ENCODE results near the gene TMEM38B.
"Not testable (repeated sequence)": the region's sequence is repeated elsewhere in the genome, so short reads cannot be mapped to it uniquely, and the experiment has no call there.

The TMEM38B gene

DNA sequence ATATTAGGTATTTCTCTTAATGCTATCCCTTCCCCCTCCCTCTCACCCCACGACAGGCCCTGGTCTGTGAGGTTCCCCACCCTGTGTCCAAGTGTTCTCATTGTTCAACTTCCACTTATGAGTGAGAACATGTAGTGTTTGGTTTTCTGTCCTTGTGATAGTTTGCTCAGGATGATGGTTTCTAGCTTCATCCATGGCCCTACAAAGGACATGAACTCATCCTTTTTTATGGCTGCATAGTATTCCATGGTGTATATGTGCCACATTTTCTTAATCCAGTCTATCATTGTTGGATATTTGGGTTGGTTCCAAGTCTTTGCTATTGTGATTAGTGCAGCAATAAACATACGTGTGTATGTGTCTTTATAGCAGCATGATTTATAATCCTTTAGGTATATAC lies 37.1 kb downstream of the TMEM38B start:
- H3K9me3 ChIP-seq (ENCODE audit: control insufficient read depth, insufficient read depth, low read length); H3K4me3 ChIP-seq (ENCODE audit: low read depth, low read length); H3K4me1 ChIP-seq (ENCODE audit: control insufficient read depth, insufficient read depth, low read length); H3K27me3 ChIP-seq (ENCODE audit: control insufficient read depth, insufficient read depth, low read length); H3K36me3 ChIP-seq (ENCODE audit: control insufficient read depth, insufficient read depth, low read length); H3K9ac ChIP-seq (ENCODE audit: low read depth, low read length): not testable (repeated sequence)

DNA sequence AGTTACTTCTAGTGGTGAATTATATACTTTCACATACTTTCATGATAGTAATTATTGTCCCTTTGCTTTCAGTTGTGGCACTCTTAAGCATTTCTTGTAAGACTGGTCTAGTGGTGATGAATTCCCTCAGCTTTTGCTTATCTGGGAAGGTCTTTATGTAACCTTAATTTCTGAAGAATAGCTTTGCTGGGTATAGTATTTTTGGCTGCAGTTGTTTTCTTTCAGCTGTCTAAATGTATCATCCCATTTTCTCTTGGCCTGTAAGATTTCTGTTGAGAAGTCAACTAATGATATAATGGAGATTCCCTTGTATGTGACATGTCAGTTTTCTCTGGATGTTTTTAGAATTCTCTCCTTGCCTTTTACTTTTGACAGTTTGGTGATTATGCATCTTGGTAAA lies 41.0 kb downstream of the TMEM38B start:
- Histone ChIP-seq H3K4me1 (ENCODE audit: control insufficient read depth, insufficient read depth, low read length) (no peaks in the 10 kb centered on the region), H3K27me3 (ENCODE audit: control insufficient read depth, insufficient read depth, low read length) (no peaks in the 10 kb centered on the region), H3K9ac (ENCODE audit: low read depth, low read length) (no peak overlapping the region), H3K36me3 (ENCODE audit: control insufficient read depth, insufficient read depth, low read length) (no peaks in the 10 kb centered on the region), H3K9me3 (ENCODE audit: control insufficient read depth, insufficient read depth, low read length) (peaks cover 2% of the 10 kb centered on the region), H3K4me3 (ENCODE audit: low read depth, low read length) (no peak overlapping the region)

DNA sequence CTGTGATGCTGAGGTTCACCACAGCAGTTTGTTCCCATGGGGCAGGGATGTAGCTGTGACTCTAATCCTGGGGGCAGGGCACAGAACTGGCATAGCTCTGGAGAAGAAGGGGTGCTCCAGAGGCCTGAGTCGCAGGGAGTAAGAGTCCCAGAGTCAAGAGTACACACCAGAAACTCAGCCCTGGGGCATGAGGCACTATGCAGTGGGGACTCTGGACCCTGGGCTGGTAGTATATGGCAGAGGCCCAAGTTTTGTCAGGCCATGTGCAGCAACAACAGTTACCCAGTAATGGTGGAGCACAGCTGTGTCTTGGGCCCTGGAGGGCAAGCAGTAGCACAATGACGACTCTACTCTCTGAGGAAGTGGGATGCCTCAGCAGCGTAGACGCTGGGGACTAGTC lies 42.9 kb downstream of the TMEM38B start:
- H3K36me3 ChIP-seq (ENCODE audit: control insufficient read depth, insufficient read depth, low read length) = no peaks in the 10 kb centered on the region
- no peaks in the 10 kb centered on the region for H3K27me3 ChIP-seq (ENCODE audit: control insufficient read depth, insufficient read depth, low read length)
- no peaks in the 10 kb centered on the region for H3K4me1 ChIP-seq (ENCODE audit: control insufficient read depth, insufficient read depth, low read length)
- peaks cover 2% of the 10 kb centered on the region for H3K9me3 ChIP-seq (ENCODE audit: control insufficient read depth, insufficient read depth, low read length)
- no peak overlapping the region for H3K4me3 ChIP-seq (ENCODE audit: low read depth, low read length)
- no peak overlapping the region for H3K9ac ChIP-seq (ENCODE audit: low read depth, low read length)

DNA sequence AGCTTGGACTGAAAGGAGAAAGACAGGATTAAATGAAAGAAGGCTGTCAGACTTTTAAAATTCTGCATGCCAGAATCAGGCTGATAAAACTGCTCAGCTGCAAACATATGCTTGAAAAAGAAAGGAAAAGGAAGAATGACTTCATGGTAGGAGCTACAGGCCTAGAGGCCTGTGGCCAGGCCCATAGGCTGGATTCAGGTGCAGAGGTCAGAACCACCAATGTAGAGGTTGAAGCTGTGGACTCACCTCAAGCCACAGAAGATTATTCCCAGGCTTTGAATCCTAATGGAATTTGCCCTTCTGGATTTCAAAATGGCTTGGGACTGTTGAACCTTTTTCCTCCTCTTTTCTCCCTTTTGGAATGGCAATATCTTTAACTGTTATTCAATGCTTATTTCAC lies 47.7 kb downstream of the TMEM38B start:
- Histone ChIP-seq H3K9ac (ENCODE audit: low read depth, low read length) (no peak overlapping the region), H3K4me3 (ENCODE audit: low read depth, low read length) (no peak overlapping the region), H3K36me3 (ENCODE audit: control insufficient read depth, insufficient read depth, low read length) (no peaks in the 10 kb centered on the region), H3K4me1 (ENCODE audit: control insufficient read depth, insufficient read depth, low read length) (no peaks in the 10 kb centered on the region), H3K9me3 (ENCODE audit: control insufficient read depth, insufficient read depth, low read length) (no peaks in the 10 kb centered on the region), H3K27me3 (ENCODE audit: control insufficient read depth, insufficient read depth, low read length) (no peaks in the 10 kb centered on the region)

DNA sequence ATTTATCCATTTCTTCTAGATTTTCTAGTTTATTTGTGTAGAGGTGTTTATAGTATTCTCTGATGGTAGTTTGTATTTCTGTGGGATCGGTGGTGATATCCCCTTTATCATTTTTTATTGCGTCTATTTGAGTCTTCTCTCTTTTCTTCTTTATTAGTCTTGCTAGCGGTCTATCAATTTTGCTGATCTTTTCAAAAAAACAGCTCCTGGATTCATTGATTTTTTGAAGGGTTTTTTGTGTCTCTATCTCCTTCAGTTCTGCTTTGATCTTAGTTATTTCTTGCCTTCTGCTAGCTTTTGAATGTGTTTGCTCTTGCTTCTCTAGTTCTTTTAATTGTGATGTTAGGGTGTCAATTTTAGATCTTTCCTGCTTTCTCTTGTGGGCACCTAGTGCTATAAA lies 53.0 kb downstream of the TMEM38B start:
- not testable (repeated sequence) for H3K36me3 ChIP-seq (ENCODE audit: control insufficient read depth, insufficient read depth, low read length); H3K9me3 ChIP-seq (ENCODE audit: control insufficient read depth, insufficient read depth, low read length); H3K27me3 ChIP-seq (ENCODE audit: control insufficient read depth, insufficient read depth, low read length); H3K4me1 ChIP-seq (ENCODE audit: control insufficient read depth, insufficient read depth, low read length); H3K9ac ChIP-seq (ENCODE audit: low read depth, low read length); H3K4me3 ChIP-seq (ENCODE audit: low read depth, low read length)

DNA sequence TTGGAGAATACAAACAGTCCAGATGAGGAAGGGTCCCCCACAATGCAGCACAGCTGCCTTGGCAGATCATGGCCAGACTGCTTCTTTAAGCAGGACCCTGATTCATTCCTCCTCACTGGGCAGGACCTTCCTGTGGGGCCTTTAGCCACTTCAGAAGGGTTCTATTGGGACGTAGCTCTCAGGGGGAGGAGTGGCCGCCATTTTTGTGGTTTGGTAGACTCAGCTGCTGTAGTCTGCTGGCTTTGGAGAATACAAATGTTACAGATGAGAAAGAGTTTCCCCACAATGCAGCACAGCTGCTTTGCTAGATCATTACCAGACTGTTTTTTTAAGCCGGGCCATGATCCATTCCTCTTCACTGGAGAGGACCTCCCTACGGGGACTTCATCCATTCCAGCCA lies 57.4 kb downstream of the TMEM38B start:
- Histone ChIP-seq H3K9ac (ENCODE audit: low read depth, low read length) (no peak overlapping the region), H3K9me3 (ENCODE audit: control insufficient read depth, insufficient read depth, low read length) (no peaks in the 10 kb centered on the region), H3K4me3 (ENCODE audit: low read depth, low read length) (no peak overlapping the region), H3K4me1 (ENCODE audit: control insufficient read depth, insufficient read depth, low read length) (no peaks in the 10 kb centered on the region), H3K36me3 (ENCODE audit: control insufficient read depth, insufficient read depth, low read length) (no peaks in the 10 kb centered on the region), H3K27me3 (ENCODE audit: control insufficient read depth, insufficient read depth, low read length) (no peaks in the 10 kb centered on the region)

DNA sequence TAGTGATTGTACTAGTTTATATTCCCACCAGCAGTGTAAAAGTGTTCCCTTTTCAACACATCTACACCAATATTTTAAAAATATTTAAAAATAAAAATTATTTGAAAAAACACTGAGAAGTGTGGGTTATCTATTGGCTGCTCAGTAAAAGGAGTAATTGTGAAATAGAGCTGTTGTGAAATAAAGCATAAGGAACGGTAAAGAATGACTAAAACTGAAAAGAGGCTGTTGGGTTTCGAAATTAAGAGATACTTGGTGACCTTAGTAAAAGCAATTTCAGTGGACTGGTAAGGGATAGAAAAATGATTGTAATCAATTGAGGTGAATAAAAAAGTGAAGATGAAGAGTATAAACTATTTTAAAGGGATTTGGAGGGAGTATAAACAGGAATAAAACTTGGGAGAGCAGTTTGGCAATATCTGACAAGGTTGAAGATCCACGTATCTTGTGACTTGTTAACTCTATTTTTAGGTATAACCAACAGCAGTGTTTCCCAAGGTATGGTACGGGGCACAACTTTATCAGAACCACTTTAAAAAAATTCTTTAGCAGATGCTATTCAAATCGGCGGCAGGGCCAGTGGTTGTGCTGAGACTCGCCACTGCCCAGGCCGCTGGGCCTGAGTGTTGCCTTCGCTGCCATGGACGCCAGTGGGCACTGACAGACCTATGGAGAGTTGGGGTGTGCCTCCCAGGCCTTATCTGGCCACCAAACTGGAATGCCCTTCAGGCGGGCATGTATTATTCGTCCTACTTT lies 63.3 kb downstream of the TMEM38B start:
- no peaks in the 10 kb centered on the region for H3K9me3 ChIP-seq (ENCODE audit: control insufficient read depth, insufficient read depth, low read length)
- H3K4me3 ChIP-seq (ENCODE audit: low read depth, low read length) = no peak overlapping the region
- no peaks in the 10 kb centered on the region for H3K4me1 ChIP-seq (ENCODE audit: control insufficient read depth, insufficient read depth, low read length)
- H3K9ac ChIP-seq (ENCODE audit: low read depth, low read length) = no peak overlapping the region
- no peaks in the 10 kb centered on the region for H3K36me3 ChIP-seq (ENCODE audit: control insufficient read depth, insufficient read depth, low read length)
- H3K27me3 ChIP-seq (ENCODE audit: control insufficient read depth, insufficient read depth, low read length) = no peaks in the 10 kb centered on the region

DNA sequence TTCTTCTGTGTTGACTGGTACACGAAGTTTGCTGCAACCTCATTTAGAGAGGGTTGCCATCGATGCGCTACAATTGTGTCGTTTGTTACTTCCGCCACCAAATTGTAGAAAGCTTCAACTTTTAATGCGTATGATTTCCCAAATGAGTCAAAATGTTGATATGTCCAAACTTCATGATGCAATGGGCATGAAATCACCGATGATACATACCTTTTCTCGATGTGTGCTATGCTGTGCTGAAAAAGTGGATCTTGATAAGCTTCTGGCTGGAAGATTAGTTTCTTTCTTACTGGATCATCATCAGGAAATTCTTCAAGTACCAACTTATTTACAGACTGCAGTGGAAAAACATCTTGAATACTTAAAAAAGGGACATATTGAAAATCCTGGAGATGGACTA lies 65.7 kb downstream of the TMEM38B start:
- Histone ChIP-seq H3K36me3 (ENCODE audit: control insufficient read depth, insufficient read depth, low read length) (no peaks in the 10 kb centered on the region), H3K4me1 (ENCODE audit: control insufficient read depth, insufficient read depth, low read length) (no peaks in the 10 kb centered on the region), H3K9me3 (ENCODE audit: control insufficient read depth, insufficient read depth, low read length) (no peaks in the 10 kb centered on the region), H3K9ac (ENCODE audit: low read depth, low read length) (no peak overlapping the region), H3K27me3 (ENCODE audit: control insufficient read depth, insufficient read depth, low read length) (no peaks in the 10 kb centered on the region), H3K4me3 (ENCODE audit: low read depth, low read length) (no peak overlapping the region)

DNA sequence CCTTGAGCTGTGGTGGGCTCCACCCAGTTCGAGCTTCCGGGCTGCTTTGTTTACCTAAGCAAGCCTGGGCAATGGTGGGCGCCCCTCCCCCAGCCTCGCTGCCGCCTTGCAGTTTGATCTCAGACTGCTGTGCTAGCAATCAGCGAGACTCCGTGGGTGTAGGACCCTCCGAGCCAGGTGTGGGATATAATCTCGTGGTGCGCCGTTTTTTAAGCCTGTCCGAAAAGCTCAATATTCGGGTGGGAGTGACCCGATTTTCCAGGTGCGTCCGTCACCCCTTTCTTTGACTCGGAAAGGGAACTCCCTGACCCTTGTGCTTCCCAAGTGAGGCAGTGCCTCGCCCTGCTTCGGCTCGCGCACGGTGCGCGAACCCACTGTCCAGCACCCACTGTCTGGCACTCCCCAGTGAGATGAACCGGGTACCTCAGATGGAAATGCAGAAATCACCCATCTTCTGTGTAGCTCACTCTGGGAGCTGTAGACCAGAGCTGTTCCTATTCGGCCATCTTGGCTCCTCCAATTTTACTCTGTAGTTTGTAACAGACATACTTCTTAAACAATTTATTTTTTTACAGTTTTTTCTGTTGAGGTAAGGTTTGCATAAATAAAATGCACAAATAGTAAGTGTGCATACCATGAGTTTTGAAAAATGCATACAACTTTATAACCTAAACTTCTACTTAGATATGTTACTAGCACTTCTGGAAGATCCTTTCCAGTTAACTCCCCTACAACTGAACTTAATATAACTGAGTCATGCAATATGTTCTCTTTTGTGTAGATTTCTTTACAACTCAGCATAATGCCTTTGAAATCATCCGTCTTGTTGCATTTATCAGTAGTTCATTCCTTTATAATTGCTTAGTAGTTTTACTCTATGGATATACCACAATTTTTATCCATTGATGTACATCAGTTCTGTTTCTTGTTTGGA lies 88.5 kb downstream of the TMEM38B start:
- H3K9me3 ChIP-seq (ENCODE audit: control insufficient read depth, insufficient read depth, low read length); H3K27me3 ChIP-seq (ENCODE audit: control insufficient read depth, insufficient read depth, low read length); H3K36me3 ChIP-seq (ENCODE audit: control insufficient read depth, insufficient read depth, low read length); H3K4me1 ChIP-seq (ENCODE audit: control insufficient read depth, insufficient read depth, low read length): not testable (repeated sequence)
- Histone ChIP-seq H3K9ac (ENCODE audit: low read depth, low read length) (peak overlapping the region; percentile 60), H3K4me3 (ENCODE audit: low read depth, low read length) (peak overlapping the region; percentile 50)

DNA sequence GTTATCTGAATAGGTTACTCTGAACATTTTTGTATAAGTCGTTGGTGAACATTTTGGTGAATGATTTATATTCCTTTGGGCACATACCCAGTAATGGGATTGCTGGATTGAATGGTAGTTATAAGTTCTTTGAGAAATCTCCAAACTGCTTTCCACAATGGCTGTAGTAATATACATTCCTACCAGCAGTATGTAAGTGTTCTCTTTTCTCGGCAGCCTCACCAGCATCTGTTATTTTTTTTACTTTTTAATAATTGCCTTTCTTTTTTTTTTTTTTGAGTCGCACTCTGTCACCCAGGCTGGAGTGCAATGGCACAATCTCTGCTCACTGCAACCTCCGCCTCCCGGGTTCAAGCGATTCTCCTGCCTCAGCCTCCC lies 89.1 kb downstream of the TMEM38B start:
- not testable (repeated sequence) for H3K9me3 ChIP-seq (ENCODE audit: control insufficient read depth, insufficient read depth, low read length); H3K4me1 ChIP-seq (ENCODE audit: control insufficient read depth, insufficient read depth, low read length); H3K27me3 ChIP-seq (ENCODE audit: control insufficient read depth, insufficient read depth, low read length); H3K4me3 ChIP-seq (ENCODE audit: low read depth, low read length); H3K9ac ChIP-seq (ENCODE audit: low read depth, low read length); H3K36me3 ChIP-seq (ENCODE audit: control insufficient read depth, insufficient read depth, low read length)

DNA sequence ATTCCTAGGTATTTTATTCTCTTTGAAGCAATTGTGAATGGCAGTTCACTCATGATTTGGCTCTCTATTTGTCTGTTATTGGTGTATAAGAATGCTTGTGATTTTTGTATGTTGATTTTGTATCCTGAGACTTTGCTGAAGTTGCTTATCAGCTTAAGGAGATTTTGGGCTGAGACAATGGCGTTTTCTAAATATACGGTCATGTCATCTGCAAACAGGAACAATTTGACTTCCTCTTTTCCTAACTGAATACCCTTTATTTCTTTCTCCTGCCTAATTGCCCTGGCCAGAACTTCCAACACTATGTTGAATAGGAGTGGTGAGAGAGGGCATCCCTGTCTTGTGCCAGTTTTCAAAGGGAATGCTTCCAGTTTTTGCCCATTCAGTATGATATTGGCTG lies 92.5 kb downstream of the TMEM38B start:
- H3K9ac ChIP-seq (ENCODE audit: low read depth, low read length); H3K4me1 ChIP-seq (ENCODE audit: control insufficient read depth, insufficient read depth, low read length); H3K27me3 ChIP-seq (ENCODE audit: control insufficient read depth, insufficient read depth, low read length): not testable (repeated sequence)

DNA sequence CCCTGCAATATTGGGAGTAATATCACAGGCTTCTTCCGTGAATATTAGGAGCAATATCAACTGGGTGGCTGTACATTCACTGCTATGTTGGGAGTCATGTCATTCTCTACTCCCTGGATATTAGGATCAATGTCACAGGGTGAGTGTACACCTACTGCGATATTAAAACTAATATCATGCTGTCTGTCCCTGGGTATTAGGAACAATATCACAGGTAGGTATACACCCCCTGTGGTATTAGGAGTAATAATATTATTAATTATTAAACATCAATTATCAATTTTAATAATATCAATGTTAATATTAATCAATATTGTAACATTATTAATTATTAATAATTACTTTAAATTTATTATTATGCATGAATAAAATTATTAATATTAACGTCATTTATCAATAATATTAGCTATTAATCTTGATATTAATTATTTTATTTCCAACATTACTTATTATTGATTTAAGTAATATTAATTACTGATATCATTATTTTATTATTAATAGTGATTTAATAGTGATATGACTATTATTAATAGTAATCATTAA lies 121.9 kb downstream of the TMEM38B start:
- Histone ChIP-seq H3K9ac (ENCODE audit: low read depth, low read length) (no peak overlapping the region), H3K27me3 (ENCODE audit: control insufficient read depth, insufficient read depth, low read length) (no peaks in the 10 kb centered on the region), H3K4me3 (ENCODE audit: low read depth, low read length) (no peak overlapping the region), H3K36me3 (ENCODE audit: control insufficient read depth, insufficient read depth, low read length) (no peaks in the 10 kb centered on the region), H3K9me3 (ENCODE audit: control insufficient read depth, insufficient read depth, low read length) (no peaks in the 10 kb centered on the region), H3K4me1 (ENCODE audit: control insufficient read depth, insufficient read depth, low read length) (no peaks in the 10 kb centered on the region)

More for the DNA sequence above, 92.5 kb downstream of the TMEM38B start:
- not testable (repeated sequence) for H3K9me3 ChIP-seq (ENCODE audit: control insufficient read depth, insufficient read depth, low read length); H3K36me3 ChIP-seq (ENCODE audit: control insufficient read depth, insufficient read depth, low read length); H3K4me3 ChIP-seq (ENCODE audit: low read depth, low read length)

All from iPS-15b (cell line).